HCT116 (cell line): Measurements from ENCODE around the gene CCS. TPM values are rescaled to one million over a fixed set of nuclear protein-coding genes. Genes with fewer than 3 reads are reported as not detected.
"Not testable (repeated sequence)": the region's sequence is repeated elsewhere in the genome, so short reads cannot be mapped to it uniquely, and the experiment has no call there.

Source experiments
- ATAC-seq: fragments of 200-7000 bp; cut with Tn5 transposase; 2 replicates; pipeline ENCODE4 v1.9.1; 2020; ENCODE audit warnings: mild to moderate bottlenecking, moderate library complexity
- BruUV-seq: library from RNA; stranded (reverse); fragments of 400-500 nt; replicated peaks from 2 replicates; lab custom pipeline; 2021; lab: Mats Ljungman, UMichigan
- CTCF ChIA-PET: fragments of 300-600 bp; sonication (Branson Sonifier 250); formaldehyde crosslinking; loops from one replicate; lab custom pipeline; 2021; ENCODE audit warnings: antibody characterized with exemption; lab: Charles Lee
- POLR2A ChIA-PET: fragments of 300-600, 350-600 bp; sonication (Branson Sonifier 250); formaldehyde crosslinking; loops from one replicate; lab custom pipeline; 2021; ENCODE audit warnings: antibody characterized with exemption; lab: Charles Lee
- RAD21 ChIA-PET, 2 experiments: fragments of 300-600 bp; sonication (Branson Sonifier 250); formaldehyde crosslinking; loops; one replicate each; lab custom pipeline; 2023; ENCODE audit warnings: low total read pairs in 2 of 2; ENCODE audit not compliant: uncharacterized antibody in 2 of 2, unreplicated experiment in 2 of 2, low non-redundant PET in 1 of 2; lab: Charles Lee
- DNase-seq: peaks from one replicate; pipeline ENCODE4 v3.0.0-alpha.2; 2010; ENCODE audit warnings: low read depth, low spot score
- H2AFZ ChIP-seq: fragments of 200-600 bp; shearing (Covaris generic), sonication (generic); 2 replicates; pipeline ENCODE4 v1.6.1; 2017; ENCODE audit warnings: low read depth, mixed run types, mixed read lengths, antibody characterized with exemption, low read length; ENCODE audit not compliant: poor library complexity, severe bottlenecking
- H3K27ac ChIP-seq: 2 replicates; pipeline ENCODE4 v1.5.1; 2012; ENCODE audit warnings: low read depth, low read length
- H3K27me3 ChIP-seq: fragments of 200-600 bp; sonication (generic); 2 replicates; pipeline ENCODE4 v1.6.1; 2016; ENCODE audit warnings: mixed run types, low read length, mixed read lengths; ENCODE audit not compliant: insufficient read depth
- H3K36me3 ChIP-seq, 2 experiments: fragments of 200-500 bp in 1 of 2; fragments of 200-600 bp in 1 of 2; sonication (Bioruptor generic) in 1 of 2; sonication (generic) in 1 of 2; 2 replicates each; pipeline versions ENCODE4 v1.5.1 to v1.6.1; 2014 to 2016; ENCODE audit warnings: low read length in 2 of 2, inconsistent platforms in 1 of 2, mixed read lengths in 1 of 2, mixed run types in 1 of 2; ENCODE audit not compliant: insufficient read depth in 2 of 2, control insufficient read depth in 1 of 2
- H3K4me1 ChIP-seq, 2 experiments: fragments of 200-600 bp in 1 of 2; sonication (generic) in 1 of 2; 2 replicates each; pipeline versions ENCODE4 v1.5.1 to v1.6.1; 2012 to 2017; ENCODE audit warnings: low read length in 2 of 2, inconsistent platforms in 1 of 2, mild to moderate bottlenecking in 1 of 2, mixed read lengths in 1 of 2, mixed run types in 1 of 2, moderate library complexity in 1 of 2; ENCODE audit not compliant: insufficient read depth in 2 of 2, control insufficient read depth in 1 of 2
- H3K4me2 ChIP-seq: fragments of 200-600 bp; sonication (generic); 2 replicates; pipeline ENCODE4 v1.6.1; 2017; ENCODE audit warnings: mixed run types, low read length, mixed read lengths
- H3K4me3 ChIP-seq, 2 experiments: fragments of 200-600 bp in 1 of 2; sonication (generic) in 1 of 2; replicated peaks in 1 of 2; 2 replicates each; pipeline ENCODE4 v1.5.1; 2011 to 2016; ENCODE audit warnings: low read length in 2 of 2, control low read depth in 1 of 2, low read depth in 1 of 2, mild to moderate bottlenecking in 1 of 2, mixed read lengths in 1 of 2, mixed run types in 1 of 2
- H3K79me2 ChIP-seq: fragments of 200-600 bp; sonication (generic); 2 replicates; pipeline ENCODE4 v1.6.1; 2017; ENCODE audit warnings: mild to moderate bottlenecking, mixed run types, low read length, moderate library complexity, mixed read lengths; ENCODE audit not compliant: insufficient read depth
- H3K9ac ChIP-seq: fragments of 200-600 bp; sonication (generic); 2 replicates; pipeline ENCODE4 v1.6.1; 2016; ENCODE audit warnings: low read length, mixed read lengths
- H3K9me2 ChIP-seq: fragments of 200-600 bp; sonication (generic), shearing (Covaris generic); 2 replicates; pipeline ENCODE4 v1.6.1; 2017; ENCODE audit warnings: mixed run types, mild to moderate bottlenecking, moderate library complexity; ENCODE audit not compliant: insufficient read depth
- H3K9me3 ChIP-seq, 2 experiments: fragments of 200-500 bp in 1 of 2; fragments of 200-600 bp in 1 of 2; sonication (Bioruptor generic) in 1 of 2; sonication (generic) in 1 of 2; 2 replicates each; pipeline ENCODE4 v1.6.1; 2014 to 2017; ENCODE audit warnings: low read length in 2 of 2, mixed read lengths in 2 of 2, inconsistent platforms in 1 of 2, low read depth in 1 of 2, mild to moderate bottlenecking in 1 of 2, mixed run types in 1 of 2, moderate library complexity in 1 of 2; ENCODE audit not compliant: control insufficient read depth in 1 of 2, insufficient read depth in 1 of 2
- H4K20me1 ChIP-seq: fragments of 200-600 bp; sonication (generic), shearing (Covaris generic); 2 replicates; pipeline ENCODE4 v1.6.1; 2017; ENCODE audit warnings: mixed run types, mild to moderate bottlenecking, moderate library complexity; ENCODE audit not compliant: insufficient read depth
- CBX3 ChIP-seq: IDR thresholded peaks from 2 replicates; pipeline ENCODE4 v1.6.1; 2012; ENCODE audit warnings: low read depth
- ELF1 ChIP-seq: IDR thresholded peaks from 2 replicates; pipeline ENCODE4 v1.6.1; 2012; ENCODE audit warnings: low read depth, borderline replicate concordance
- SP1 ChIP-seq: IDR thresholded peaks from 2 replicates; pipeline ENCODE4 v1.6.1; 2012; ENCODE audit warnings: low read depth
- TCF7L2 ChIP-seq: IDR thresholded peaks from 2 replicates; pipeline ENCODE4 v1.7.0; 2011; ENCODE audit warnings: borderline replicate concordance, inconsistent platforms; ENCODE audit not compliant: insufficient read depth, insufficient read length; ENCODE audit errors: extremely low read depth
- intact Hi-C: fragments of 100-400 bp; cut with micrococcal nuclease; formaldehyde crosslinking; loops from 2 replicates; pipeline ENCODE4 v1.10.0; 2022
- total RNA-seq: library from RNA; stranded (reverse); gene quantifications from one replicate; pipeline ENCODE4 v1.2.1, GENCODE V29; 2021; ENCODE audit not compliant: unreplicated experiment
- TF ChIP-seq, protein P1 (sequence below): IDR thresholded peaks from 2 replicates; pipeline ENCODE4 v1.6.1; 2012
- TF ChIP-seq, protein P2 (sequence below), 3 experiments: fragments of 200-600 bp in 1 of 3; sonication (generic) in 1 of 3; IDR thresholded peaks in 2 of 3; conservative IDR thresholded peaks in 1 of 3; 2 replicates each; pipeline ENCODE4 v1.5.1; 2012 to 2017; ENCODE audit warnings: low read depth in 2 of 3, low read length in 2 of 3, antibody characterized with exemption in 1 of 3, borderline replicate concordance in 1 of 3, control low read depth in 1 of 3, mild to moderate bottlenecking in 1 of 3, mixed read lengths in 1 of 3, mixed run types in 1 of 3, moderate library complexity in 1 of 3; ENCODE audit not compliant: insufficient read depth in 1 of 3

The CCS gene
- total RNA-seq, 1 experiment from 2014 or later = 40.6 TPM

DNA sequence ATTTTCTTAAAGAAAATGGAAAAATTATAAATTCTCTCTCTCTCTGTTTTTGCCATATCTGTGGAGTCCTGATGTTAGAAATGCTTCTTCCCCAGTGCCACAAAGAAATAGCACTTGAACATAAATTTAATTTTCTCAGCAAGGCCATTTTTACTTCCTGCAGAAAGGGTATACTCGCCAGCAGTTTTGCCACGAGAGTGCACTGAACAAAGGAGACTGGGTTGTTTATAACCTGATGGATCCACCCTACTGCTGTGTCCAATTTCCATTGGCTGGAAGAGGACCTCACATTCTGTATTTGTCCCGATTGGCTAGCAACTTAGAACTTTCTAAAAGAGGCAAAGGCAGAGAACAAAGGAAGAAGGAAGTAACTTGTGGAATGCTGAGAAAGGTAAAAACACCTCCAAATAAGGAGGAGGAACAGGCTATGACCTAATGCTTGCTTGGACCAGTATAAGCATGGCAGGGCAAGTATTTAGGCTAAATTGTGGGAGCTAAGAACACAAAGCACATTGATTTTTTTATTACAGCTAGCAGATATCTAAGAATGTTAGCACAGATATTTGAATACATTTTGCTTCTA is 10.3 kb upstream of the CCS start:
- H3K4me3 ChIP-seq, POLR2A ChIA-PET, CTCF ChIA-PET, H3K9ac ChIP-seq, H4K20me1 ChIP-seq, intact Hi-C loops, RAD21 ChIA-PET, ATAC-seq, H3K4me1 ChIP-seq, BruUV-seq, H3K36me3 ChIP-seq, H2AFZ ChIP-seq, H3K9me2 ChIP-seq, H3K27me3 ChIP-seq, DNase-seq, H3K4me2 ChIP-seq, H3K79me2 ChIP-seq, H3K27ac ChIP-seq, H3K9me3 ChIP-seq: not testable (repeated sequence)
- peak; percentile 38; the same call in 1 of the 2 replicates for TF ChIP-seq CBX3

DNA sequence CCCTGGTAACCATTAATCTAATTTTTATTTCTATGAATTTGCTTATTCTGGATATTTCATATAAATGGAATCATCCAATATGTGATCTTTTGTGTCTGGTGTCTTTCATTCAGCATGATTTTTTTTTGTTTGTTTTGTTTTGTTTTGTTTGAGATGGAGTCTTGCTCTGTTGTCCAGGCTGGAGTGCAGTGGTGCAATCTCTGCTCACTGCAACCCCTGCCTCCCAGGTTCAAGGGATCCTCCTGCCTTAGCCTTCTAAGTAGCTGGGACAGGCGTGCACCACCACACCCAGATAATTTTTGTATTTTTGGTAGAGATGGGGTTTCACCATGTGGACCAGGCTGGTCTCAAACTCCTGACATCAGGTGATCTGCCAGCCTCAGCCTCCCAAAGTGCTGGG is 7.5 kb upstream of the CCS start:
- H3K4me1 ChIP-seq, H3K9ac ChIP-seq, H4K20me1 ChIP-seq, H3K4me2 ChIP-seq, H3K9me2 ChIP-seq, H3K27me3 ChIP-seq, DNase-seq, H3K79me2 ChIP-seq, CTCF ChIA-PET, intact Hi-C loops, RAD21 ChIA-PET, H3K4me3 ChIP-seq, H3K27ac ChIP-seq, BruUV-seq, POLR2A ChIA-PET, H2AFZ ChIP-seq, H3K9me3 ChIP-seq, H3K36me3 ChIP-seq, ATAC-seq: not testable (repeated sequence)

DNA sequence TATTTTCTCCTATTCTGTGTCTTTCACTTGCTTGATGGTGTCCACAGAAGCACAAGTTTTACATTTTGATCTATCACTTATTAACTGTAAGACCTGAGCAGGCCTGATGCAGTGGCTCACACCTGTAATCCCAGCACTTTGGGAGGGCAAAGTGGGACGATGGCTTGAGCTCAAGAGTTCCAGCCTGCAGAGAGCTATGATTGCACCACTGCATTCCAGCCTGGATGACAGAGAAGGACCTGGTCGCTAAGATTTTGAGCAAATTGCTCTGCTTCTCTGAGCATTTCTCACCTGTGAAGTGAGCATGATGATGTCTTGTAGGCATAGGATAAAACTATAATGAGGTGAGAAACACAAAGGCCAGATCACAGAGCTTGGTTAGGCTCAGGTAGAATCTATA is 6.8 kb upstream of the CCS start:
- no peak overlapping the region for H3K4me3 ChIP-seq
- no peaks in the 10 kb centered on the region for H3K4me1 ChIP-seq
- H3K79me2 ChIP-seq = no peaks in the 10 kb centered on the region
- intact Hi-C loops = no loop called here
- no TSS peak for BruUV-seq
- ChIA-PET POLR2A (no interaction called here), RAD21 (no interaction called here), CTCF (no interaction called here)
- no peak overlapping the region for H2AFZ ChIP-seq
- DNase-seq (no peak), ATAC-seq (no peak)
- no peaks in the 10 kb centered on the region for H3K27me3 ChIP-seq
- H3K9ac ChIP-seq = no peak overlapping the region
- H3K9me2 ChIP-seq = no peaks in the 10 kb centered on the region
- peaks cover 3% of the 10 kb centered on the region in 2 experiments; a peak in 1 of 4 replicates for H3K9me3 ChIP-seq
- H3K27ac ChIP-seq = no peak overlapping the region
- no peaks in the 10 kb centered on the region for H4K20me1 ChIP-seq
- H3K4me2 ChIP-seq = no peak overlapping the region
- H3K36me3 ChIP-seq = no peaks in the 10 kb centered on the region
- TF ChIP-seq, protein P1, sequence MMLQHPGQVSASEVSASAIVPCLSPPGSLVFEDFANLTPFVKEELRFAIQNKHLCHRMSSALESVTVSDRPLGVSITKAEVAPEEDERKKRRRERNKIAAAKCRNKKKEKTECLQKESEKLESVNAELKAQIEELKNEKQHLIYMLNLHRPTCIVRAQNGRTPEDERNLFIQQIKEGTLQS = no peak
- no peak for TF ChIP-seq ELF1
- no peak for TF ChIP-seq TCF7L2
- no peak for TF ChIP-seq SP1
- TF ChIP-seq, protein P2, sequence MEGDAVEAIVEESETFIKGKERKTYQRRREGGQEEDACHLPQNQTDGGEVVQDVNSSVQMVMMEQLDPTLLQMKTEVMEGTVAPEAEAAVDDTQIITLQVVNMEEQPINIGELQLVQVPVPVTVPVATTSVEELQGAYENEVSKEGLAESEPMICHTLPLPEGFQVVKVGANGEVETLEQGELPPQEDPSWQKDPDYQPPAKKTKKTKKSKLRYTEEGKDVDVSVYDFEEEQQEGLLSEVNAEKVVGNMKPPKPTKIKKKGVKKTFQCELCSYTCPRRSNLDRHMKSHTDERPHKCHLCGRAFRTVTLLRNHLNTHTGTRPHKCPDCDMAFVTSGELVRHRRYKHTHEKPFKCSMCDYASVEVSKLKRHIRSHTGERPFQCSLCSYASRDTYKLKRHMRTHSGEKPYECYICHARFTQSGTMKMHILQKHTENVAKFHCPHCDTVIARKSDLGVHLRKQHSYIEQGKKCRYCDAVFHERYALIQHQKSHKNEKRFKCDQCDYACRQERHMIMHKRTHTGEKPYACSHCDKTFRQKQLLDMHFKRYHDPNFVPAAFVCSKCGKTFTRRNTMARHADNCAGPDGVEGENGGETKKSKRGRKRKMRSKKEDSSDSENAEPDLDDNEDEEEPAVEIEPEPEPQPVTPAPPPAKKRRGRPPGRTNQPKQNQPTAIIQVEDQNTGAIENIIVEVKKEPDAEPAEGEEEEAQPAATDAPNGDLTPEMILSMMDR (IDR thresholded peaks at IDR 0.05 in 2 of 3, conservative IDR thresholded peaks at IDR 0.05 in 1 of 3; ENCODE audit: borderline replicate concordance in 1 of 3, insufficient read depth in 1 of 3, low read depth in 2 of 3, low read length in 2 of 3) = no peak
